ENCODE results near the gene ADAMTS6.
A peak's percentile ranks its signal among the peaks of the same experiment; 100 is the strongest.

Gene ADAMTS6

GRCh38 chr5:65126542-65127069 lies 355.1 kb downstream of the ADAMTS6 start:
- no peak for TF ChIP-seq CTCF (IDR thresholded peaks at IDR 0.05; ENCODE audit: low read depth, low read length, missing control alignments)
- in situ Hi-C loops (cut with HindIII; ENCODE audit: low pct_ligation_motif_present, low sequenced_read_pairs) = no loop called here
- H3K27ac ChIP-seq = no peak overlapping the region
- H3K27me3 ChIP-seq (replicated peaks) = no peaks in the 10 kb centered on the region
- no peak overlapping the region for H3K4me3 ChIP-seq (ENCODE audit: low read depth, low read length)
- H3K36me3 ChIP-seq (replicated peaks) = no peaks in the 10 kb centered on the region
- no peak for DNase-seq

GRCh38 chr5:65125591-65126541 lies 355.9 kb downstream of the ADAMTS6 start:
- in situ Hi-C loops (cut with HindIII; ENCODE audit: low pct_ligation_motif_present, low sequenced_read_pairs) = no loop called here
- Histone ChIP-seq H3K27me3 (replicated peaks) (no peaks in the 10 kb centered on the region), H3K4me3 (ENCODE audit: low read depth, low read length) (no peak overlapping the region), H3K36me3 (replicated peaks) (no peaks in the 10 kb centered on the region), H3K27ac (no peak overlapping the region)
- peak; percentile 9 for DNase-seq
- TF ChIP-seq CTCF (IDR thresholded peaks at IDR 0.05; ENCODE audit: low read depth, low read length, missing control alignments) = no peak

- Histone ChIP-seq H3K27ac (peak overlapping the region; percentile 17), H3K36me3 (replicated peaks) (no peaks in the 10 kb centered on the region), H3K27me3 (replicated peaks) (no peaks in the 10 kb centered on the region), H3K4me3 (ENCODE audit: low read depth, low read length) (no peak overlapping the region)
- peak; percentile 89 for DNase-seq
- TF ChIP-seq CTCF (IDR thresholded peaks at IDR 0.05; ENCODE audit: low read depth, low read length, missing control alignments) = no peak
- in situ Hi-C loops (cut with HindIII; ENCODE audit: low pct_ligation_motif_present, low sequenced_read_pairs) = no loop called here
These were observed 359.8 kb downstream of the ADAMTS6 start for GRCh38 chr5:65121880-65122436.

GRCh38 chr5:65120371-65120967 lies 361.3 kb downstream of the ADAMTS6 start:
- DNase-seq = no peak
- TF ChIP-seq CTCF (IDR thresholded peaks at IDR 0.05; ENCODE audit: low read depth, low read length, missing control alignments) = no peak
- Histone ChIP-seq H3K27ac (no peak overlapping the region), H3K4me3 (ENCODE audit: low read depth, low read length) (no peak overlapping the region), H3K27me3 (replicated peaks) (no peaks in the 10 kb centered on the region), H3K36me3 (replicated peaks) (no peaks in the 10 kb centered on the region)
- in situ Hi-C loops (cut with HindIII; ENCODE audit: low pct_ligation_motif_present, low sequenced_read_pairs) = no loop called here

- in situ Hi-C loops (cut with HindIII; ENCODE audit: low pct_ligation_motif_present, low sequenced_read_pairs) = no loop called here
- no peak for DNase-seq
- no peak overlapping the region for H3K4me3 ChIP-seq (ENCODE audit: low read depth, low read length)
- no peak for TF ChIP-seq CTCF (IDR thresholded peaks at IDR 0.05; ENCODE audit: low read depth, low read length, missing control alignments)
- H3K36me3 ChIP-seq (replicated peaks) = no peaks in the 10 kb centered on the region
- no peaks in the 10 kb centered on the region for H3K27me3 ChIP-seq (replicated peaks)
- no peak overlapping the region for H3K27ac ChIP-seq
These were observed 364.2 kb downstream of the ADAMTS6 start for GRCh38 chr5:65117525-65117924.

All from brain microvascular endothelial cell (primary cell).